Measurements from ENCODE around the gene C1QL2. TPM values are rescaled to one million over a fixed set of nuclear protein-coding genes. Genes with fewer than 3 reads are reported as not detected.

Gene C1QL2
- polyA plus RNA-seq (2013, experiment 1 of 2), result 0.55 TPM
- 0.44 TPM for polyA plus RNA-seq (2013, experiment 2 of 2)

DNA sequence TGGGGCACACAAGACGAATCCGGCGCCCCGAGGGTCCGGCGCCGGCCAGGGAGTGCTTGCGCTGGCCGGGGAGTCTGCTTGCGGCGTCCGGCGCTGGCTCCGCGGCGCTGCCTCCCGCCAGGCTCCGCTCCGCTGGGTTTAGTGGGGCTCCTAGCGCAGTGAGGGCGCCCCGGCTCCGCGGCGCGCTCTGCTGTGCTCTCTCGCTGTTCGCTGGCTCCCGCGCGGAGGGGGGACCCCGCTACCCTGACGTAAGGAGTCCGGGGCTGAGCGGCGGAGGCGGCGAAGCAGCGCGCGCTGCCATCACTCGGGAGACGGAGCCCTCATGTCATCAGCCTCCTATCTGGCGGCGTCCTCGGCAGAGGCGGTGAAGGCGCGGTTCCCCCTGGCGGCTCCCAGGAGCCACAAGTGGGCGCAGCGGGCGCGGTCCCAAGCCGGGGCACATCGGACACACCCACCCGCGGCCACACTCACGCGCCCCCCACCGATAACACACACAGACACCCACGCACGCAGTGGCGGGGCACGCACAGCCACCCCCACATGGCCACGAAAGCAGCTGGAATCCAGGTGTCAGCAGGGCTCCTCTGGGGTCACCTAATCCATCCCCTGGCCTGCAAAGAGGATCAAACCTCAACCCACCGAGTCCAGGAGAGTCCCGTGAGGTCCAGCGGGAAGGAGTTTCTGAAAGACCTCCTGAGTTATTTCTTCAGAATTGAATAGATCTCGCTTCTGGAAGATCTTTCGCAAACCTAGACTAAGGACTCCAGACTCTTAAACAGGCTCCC, at the start of gene C1QL2:
Gene C1QL2, minus strand, starts transcription at position 189 of the 785 bp plus-strand sequence. CDS start 482 bp downstream, outside the sequence.
- H3K36me3 ChIP-seq (ENCODE audit: insufficient read depth, low read length), result no peaks in the 10 kb centered on the region
- H3K4me1 ChIP-seq (ENCODE audit: insufficient read depth, low read length), result peaks cover 21% of the 10 kb centered on the region
- 5% methylated on average over 71 of the region's 71 CpGs for WGBS
- H3K4me3 ChIP-seq (ENCODE audit: low read length), result peak within 1 kb of the TSS; percentile 58
- H3K9ac ChIP-seq (ENCODE audit: low read depth, low read length), result peak within 1 kb of the TSS; percentile 28; the same call in 1 of the 2 replicates
- no peak within 1 kb of the TSS for H3K27ac ChIP-seq (ENCODE audit: low read depth, low read length)
- H3K9me3 ChIP-seq (ENCODE audit: insufficient read depth, low read depth, low read length), result no peaks in the 10 kb centered on the region
- H3K27me3 ChIP-seq (ENCODE audit: insufficient read depth, low read length), result peaks cover 76% of the 10 kb centered on the region

DNA sequence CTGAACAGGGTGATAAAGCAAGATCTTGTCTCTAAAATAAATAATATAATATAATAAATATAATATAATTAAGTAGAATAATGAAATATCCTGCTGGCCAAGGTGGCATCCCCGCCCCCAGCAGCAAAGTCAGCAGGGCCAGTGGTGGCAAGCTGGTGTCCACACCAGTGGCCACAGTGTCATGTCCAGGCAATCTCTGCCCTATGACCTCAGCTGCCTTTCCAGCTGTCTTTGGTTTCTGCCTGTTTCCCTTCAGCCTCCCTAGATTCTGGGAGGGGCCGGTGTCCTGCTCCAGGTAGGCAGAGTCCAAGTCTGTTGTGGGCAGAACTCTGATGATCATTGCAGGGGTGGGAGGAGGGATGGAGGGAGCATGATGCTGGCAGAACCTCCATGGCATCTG, 48.9 kb upstream of the C1QL2 start:
- H3K36me3 ChIP-seq (ENCODE audit: insufficient read depth, low read length), result no peaks in the 10 kb centered on the region
- H3K4me3 ChIP-seq (ENCODE audit: low read length), result no peak overlapping the region
- no peaks in the 10 kb centered on the region; the same call in 1 of the 2 replicates for H3K4me1 ChIP-seq (ENCODE audit: insufficient read depth, low read length)
- WGBS, result 73% methylated on average over 2 of the region's 2 CpGs
- H3K9ac ChIP-seq (ENCODE audit: low read depth, low read length), result no peak overlapping the region
- H3K27me3 ChIP-seq (ENCODE audit: insufficient read depth, low read length), result no peaks in the 10 kb centered on the region
- no peaks in the 10 kb centered on the region for H3K9me3 ChIP-seq (ENCODE audit: insufficient read depth, low read depth, low read length)
- H3K27ac ChIP-seq (ENCODE audit: low read depth, low read length), result no peak overlapping the region

- no peaks in the 10 kb centered on the region for H3K27me3 ChIP-seq (ENCODE audit: insufficient read depth, low read length)
- 100% methylated on average over 1 of the region's 2 CpGs for WGBS
Observed at GRCh38 chr2:119206201-119206600, 47.6 kb upstream of the C1QL2 start.

GRCh38 chr2:119205001-119205706, 46.6 kb upstream of the C1QL2 start:
- Histone ChIP-seq H3K27me3 (ENCODE audit: insufficient read depth, low read length) (no peaks in the 10 kb centered on the region), H3K9me3 (ENCODE audit: insufficient read depth, low read depth, low read length) (no peaks in the 10 kb centered on the region), H3K4me3 (ENCODE audit: low read length) (no peak overlapping the region), H3K36me3 (ENCODE audit: insufficient read depth, low read length) (no peaks in the 10 kb centered on the region), H3K9ac (ENCODE audit: low read depth, low read length) (no peak overlapping the region), H3K27ac (ENCODE audit: low read depth, low read length) (no peak overlapping the region), H3K4me1 (ENCODE audit: insufficient read depth, low read length) (no peaks in the 10 kb centered on the region; the same call in 1 of the 2 replicates)
- WGBS, result 86% methylated on average over 13 of the region's 13 CpGs

More at GRCh38 chr2:119206201-119206600, 47.6 kb upstream of the C1QL2 start:
- Histone ChIP-seq H3K36me3 (ENCODE audit: insufficient read depth, low read length) (no peaks in the 10 kb centered on the region), H3K4me1 (ENCODE audit: insufficient read depth, low read length) (no peaks in the 10 kb centered on the region; the same call in 1 of the 2 replicates), H3K4me3 (ENCODE audit: low read length) (no peak overlapping the region), H3K27ac (ENCODE audit: low read depth, low read length) (no peak overlapping the region), H3K9me3 (ENCODE audit: insufficient read depth, low read depth, low read length) (no peaks in the 10 kb centered on the region), H3K9ac (ENCODE audit: low read depth, low read length) (no peak overlapping the region)

- no peaks in the 10 kb centered on the region for H3K27me3 ChIP-seq (ENCODE audit: insufficient read depth, low read length)
- WGBS, result 88% methylated on average over 6 of the region's 6 CpGs
- no peak overlapping the region for H3K4me3 ChIP-seq (ENCODE audit: low read length)
- H3K27ac ChIP-seq (ENCODE audit: low read depth, low read length), result no peak overlapping the region
- H3K9ac ChIP-seq (ENCODE audit: low read depth, low read length), result no peak overlapping the region
- no peaks in the 10 kb centered on the region for H3K36me3 ChIP-seq (ENCODE audit: insufficient read depth, low read length)
- no peaks in the 10 kb centered on the region for H3K9me3 ChIP-seq (ENCODE audit: insufficient read depth, low read depth, low read length)
- H3K4me1 ChIP-seq (ENCODE audit: insufficient read depth, low read length), result no peaks in the 10 kb centered on the region; the same call in 1 of the 2 replicates
Observed at GRCh38 chr2:119204525-119204924, 46.0 kb upstream of the C1QL2 start.

DNA sequence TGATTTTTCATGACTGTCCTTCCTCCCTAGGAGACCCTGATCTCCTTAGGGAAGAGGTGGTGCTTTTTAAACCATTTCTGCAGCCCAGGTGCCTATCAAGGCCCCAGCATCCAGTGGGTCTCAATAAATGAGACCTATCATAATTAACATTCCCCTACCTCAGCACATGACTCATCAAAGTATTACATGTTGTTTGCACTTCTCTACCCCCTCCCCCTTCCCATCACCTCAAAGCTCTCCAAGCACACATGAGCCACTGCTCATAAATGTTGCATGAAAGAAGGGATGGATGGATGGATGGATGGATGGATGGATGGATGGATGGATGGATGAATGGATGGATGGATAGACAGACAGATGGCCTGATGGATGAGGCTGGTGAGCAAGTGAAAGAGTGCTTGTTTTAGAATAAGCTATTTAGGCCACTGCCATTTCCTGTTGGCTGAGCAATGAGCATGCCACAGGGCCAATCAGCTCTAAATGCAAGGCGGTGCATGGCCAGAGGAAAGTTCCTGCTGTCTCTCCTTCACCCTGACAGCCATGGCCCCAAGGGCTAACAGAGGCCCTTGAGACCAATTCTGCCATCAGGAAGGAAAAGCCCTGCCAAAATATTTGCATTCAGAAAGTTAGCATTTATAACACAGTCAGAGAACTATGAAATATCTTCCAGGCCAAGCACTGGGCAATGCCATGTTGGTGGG, 44.2 kb upstream of the C1QL2 start:
- H3K4me3 ChIP-seq (ENCODE audit: low read length), result no peak overlapping the region
- WGBS, result 92% methylated on average over 1 of the region's 1 CpG
- H3K4me1 ChIP-seq (ENCODE audit: insufficient read depth, low read length), result peaks cover 1% of the 10 kb centered on the region; the same call in 1 of the 2 replicates
- no peaks in the 10 kb centered on the region for H3K36me3 ChIP-seq (ENCODE audit: insufficient read depth, low read length)
- no peak overlapping the region for H3K9ac ChIP-seq (ENCODE audit: low read depth, low read length)
- H3K9me3 ChIP-seq (ENCODE audit: insufficient read depth, low read depth, low read length), result no peaks in the 10 kb centered on the region
- no peaks in the 10 kb centered on the region for H3K27me3 ChIP-seq (ENCODE audit: insufficient read depth, low read length)
- no peak overlapping the region for H3K27ac ChIP-seq (ENCODE audit: low read depth, low read length)

- Histone ChIP-seq H3K9me3 (ENCODE audit: insufficient read depth, low read depth, low read length) (no peaks in the 10 kb centered on the region), H3K27ac (ENCODE audit: low read depth, low read length) (no peak overlapping the region), H3K9ac (ENCODE audit: low read depth, low read length) (no peak overlapping the region), H3K36me3 (ENCODE audit: insufficient read depth, low read length) (no peaks in the 10 kb centered on the region), H3K4me3 (ENCODE audit: low read length) (no peak overlapping the region), H3K27me3 (ENCODE audit: insufficient read depth, low read length) (no peaks in the 10 kb centered on the region), H3K4me1 (ENCODE audit: insufficient read depth, low read length) (peaks cover 11% of the 10 kb centered on the region)
- WGBS, result 95% methylated on average over 5 of the region's 5 CpGs
Observed at GRCh38 chr2:119201815-119202214, 43.3 kb upstream of the C1QL2 start.

DNA sequence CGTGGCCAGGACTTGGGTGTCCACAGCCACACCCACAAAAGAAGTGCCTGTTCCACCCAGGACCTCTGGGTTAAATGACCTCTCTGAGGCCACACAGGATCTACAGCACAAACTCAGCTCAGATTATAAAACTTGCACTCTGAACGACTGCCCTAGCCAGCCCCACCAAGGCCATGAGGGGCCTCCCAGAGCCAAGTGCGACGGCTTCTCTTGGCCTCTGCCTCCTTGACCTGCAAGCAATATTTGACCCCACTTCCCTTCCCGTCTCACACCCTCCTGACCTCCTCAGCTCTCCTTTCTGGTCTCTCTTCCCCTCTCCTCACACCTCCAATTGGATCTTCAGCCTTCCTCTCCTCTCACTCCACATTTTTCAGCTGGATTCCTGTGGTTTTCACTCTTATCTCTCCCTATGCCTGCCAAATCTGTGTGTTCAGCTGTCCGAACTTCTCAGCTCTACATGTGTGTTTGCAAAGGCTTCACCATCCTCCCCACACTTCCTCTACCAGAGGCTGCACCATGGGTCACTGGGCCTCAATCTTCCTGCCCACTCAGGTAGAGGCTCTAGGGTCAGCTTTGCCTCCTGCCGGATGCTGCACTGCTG, 39.8 kb upstream of the C1QL2 start:
- WGBS, result 85% methylated on average over 7 of the region's 7 CpGs
- no peak overlapping the region for H3K4me3 ChIP-seq (ENCODE audit: low read length)
- H3K36me3 ChIP-seq (ENCODE audit: insufficient read depth, low read length), result no peaks in the 10 kb centered on the region
- no peak overlapping the region for H3K27ac ChIP-seq (ENCODE audit: low read depth, low read length)
- H3K9me3 ChIP-seq (ENCODE audit: insufficient read depth, low read depth, low read length), result no peaks in the 10 kb centered on the region
- no peak overlapping the region for H3K9ac ChIP-seq (ENCODE audit: low read depth, low read length)
- H3K27me3 ChIP-seq (ENCODE audit: insufficient read depth, low read length), result no peaks in the 10 kb centered on the region
- H3K4me1 ChIP-seq (ENCODE audit: insufficient read depth, low read length), result peaks cover 21% of the 10 kb centered on the region

DNA sequence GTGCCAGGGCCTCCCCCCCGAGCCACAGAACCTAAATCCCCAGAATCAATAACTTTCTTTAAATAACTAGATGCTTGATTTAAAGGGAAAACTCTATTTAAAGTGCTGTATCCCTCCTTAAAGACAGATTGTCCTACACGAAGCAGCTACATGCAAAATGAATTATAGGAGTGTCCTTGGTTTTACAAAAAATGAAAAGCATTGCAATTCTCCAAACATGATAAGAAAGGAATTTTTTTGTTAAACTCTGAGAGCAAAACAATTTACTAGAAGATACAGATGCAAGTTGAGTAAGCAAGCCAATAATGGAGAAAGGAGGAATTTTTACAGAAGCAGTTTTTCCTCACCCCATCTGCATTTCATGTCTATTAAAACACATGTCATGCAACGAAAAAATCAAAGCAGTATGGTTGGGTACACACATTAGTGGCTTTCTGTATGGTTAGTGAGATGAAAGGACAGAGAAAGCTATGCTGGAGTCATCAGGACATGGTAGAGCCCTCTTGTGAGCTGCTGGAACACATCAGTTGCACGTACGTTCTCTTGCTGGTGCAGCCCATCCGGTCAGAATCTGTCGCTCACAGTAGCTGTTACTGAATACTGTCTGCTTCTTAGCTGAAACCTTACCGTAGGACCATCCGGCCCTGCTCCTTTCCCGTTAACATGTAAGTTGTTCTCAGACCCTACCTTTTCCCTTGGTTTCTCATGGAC, 39.1 kb upstream of the C1QL2 start:
- Histone ChIP-seq H3K27me3 (ENCODE audit: insufficient read depth, low read length) (no peaks in the 10 kb centered on the region), H3K4me1 (ENCODE audit: insufficient read depth, low read length) (peaks cover 21% of the 10 kb centered on the region), H3K36me3 (ENCODE audit: insufficient read depth, low read length) (no peaks in the 10 kb centered on the region), H3K27ac (ENCODE audit: low read depth, low read length) (no peak overlapping the region), H3K9me3 (ENCODE audit: insufficient read depth, low read depth, low read length) (no peaks in the 10 kb centered on the region), H3K9ac (ENCODE audit: low read depth, low read length) (no peak overlapping the region), H3K4me3 (ENCODE audit: low read length) (no peak overlapping the region)
- WGBS, result 88% methylated on average over 8 of the region's 10 CpGs

- Histone ChIP-seq H3K27me3 (ENCODE audit: insufficient read depth, low read length) (no peaks in the 10 kb centered on the region), H3K27ac (ENCODE audit: low read depth, low read length) (no peak overlapping the region), H3K36me3 (ENCODE audit: insufficient read depth, low read length) (no peaks in the 10 kb centered on the region), H3K4me1 (ENCODE audit: insufficient read depth, low read length) (peaks cover 21% of the 10 kb centered on the region), H3K9ac (ENCODE audit: low read depth, low read length) (no peak overlapping the region), H3K9me3 (ENCODE audit: insufficient read depth, low read depth, low read length) (no peaks in the 10 kb centered on the region), H3K4me3 (ENCODE audit: low read length) (no peak overlapping the region)
Observed at GRCh38 chr2:119197126-119197405, 38.5 kb upstream of the C1QL2 start.
